ENCODE results near the gene PPFIA4.

- TF ChIP-seq CTCF (IDR thresholded peaks at IDR 0.05; ENCODE audit: low read length) = no peak
- no peak for TF ChIP-seq EZH2phosphoT487 (IDR thresholded peaks at IDR 0.05; ENCODE audit: low read length)
These were observed 87.9 kb downstream of the PPFIA4 start for GRCh38 chr1:203114202-203114601.

All from MM.1S (cell line).